WTC11 (cell line): ENCODE measurements around the gene PCGF5. TPM values are rescaled to one million over a fixed set of nuclear protein-coding genes. Genes with fewer than 3 reads are reported as not detected.

Experiments used
- ATAC-seq: fragments of 200-7000 bp; cut with Tn5 transposase; 2 replicates; pipeline ENCODE4 v1.10.0; 2021; ENCODE audit warnings: mild to moderate bottlenecking, moderate library complexity
- CTCF ChIA-PET: fragments of 300-600 bp; sonication (Branson Sonifier 250); formaldehyde crosslinking; loops from one replicate; lab custom pipeline; 2021; ENCODE audit warnings: antibody characterized with exemption; lab: Charles Lee
- POLR2A ChIA-PET: fragments of 350-600 bp; sonication (Branson Sonifier 250); formaldehyde crosslinking; loops from one replicate; lab custom pipeline; 2021; ENCODE audit warnings: antibody characterized with exemption; lab: Charles Lee
- DNase-seq: peaks from one replicate; pipeline ENCODE4 v3.0.0; 2021; ENCODE audit warnings: low spot score
- H3K27ac Mint-ChIP-seq: 2 replicates; pipeline ENCODE4 v1.8.0; 2021; ENCODE audit warnings: mixed read lengths
- H3K27me3 Mint-ChIP-seq: 2 replicates; pipeline ENCODE4 v1.8.0; 2021; ENCODE audit warnings: low read depth, mild to moderate bottlenecking, moderate library complexity, mixed read lengths
- H3K36me3 Mint-ChIP-seq: 2 replicates; pipeline ENCODE4 v1.8.0; 2021; ENCODE audit warnings: mixed read lengths
- H3K4me1 Mint-ChIP-seq: 2 replicates; pipeline ENCODE4 v1.8.0; 2022; ENCODE audit warnings: mixed read lengths
- H3K4me3 Mint-ChIP-seq: 2 replicates; pipeline ENCODE4 v1.8.0; 2021; ENCODE audit warnings: mild to moderate bottlenecking, moderate library complexity, mixed read lengths
- H3K9me3 Mint-ChIP-seq: 2 replicates; pipeline ENCODE4 v1.8.0; 2021; ENCODE audit warnings: mixed read lengths
- ARID4B ChIP-seq: sonication (generic); formaldehyde crosslinking; IDR thresholded peaks from 2 replicates; pipeline ENCODE4 v1.8.0; 2023; ENCODE audit warnings: missing genetic modification reagents, mild to moderate bottlenecking, borderline replicate concordance
- ATF1 ChIP-seq: sonication (generic); formaldehyde crosslinking; IDR thresholded peaks from 2 replicates; pipeline ENCODE4 v1.8.1; 2023; ENCODE audit warnings: mild to moderate bottlenecking, moderate library complexity, missing genetic modification reagents
- ATF3 ChIP-seq: sonication (generic); formaldehyde crosslinking; conservative IDR thresholded peaks from 2 replicates; pipeline ENCODE4 v1.8.1; 2022; ENCODE audit warnings: mild to moderate bottlenecking, missing genetic modification reagents
- CREB1 ChIP-seq: sonication (generic); formaldehyde crosslinking; IDR thresholded peaks from 2 replicates; pipeline ENCODE4 v1.8.0; 2023; ENCODE audit warnings: mild to moderate bottlenecking, missing genetic modification reagents
- EMX1 ChIP-seq: fragments of 250-450 bp; sonication (Bioruptor Pico); IDR thresholded peaks from 2 replicates; pipeline ENCODE4 v1.8.0; 2021; ENCODE audit warnings: mild to moderate bottlenecking
- ERG ChIP-seq: fragments of 250-450 bp; sonication (Bioruptor Pico); IDR thresholded peaks from 2 replicates; pipeline ENCODE4 v1.8.0; 2021; ENCODE audit warnings: mild to moderate bottlenecking
- FOXK1 ChIP-seq: sonication (generic); formaldehyde crosslinking; IDR thresholded peaks from 2 replicates; pipeline ENCODE4 v1.8.0; 2022; ENCODE audit warnings: mild to moderate bottlenecking, moderate library complexity, missing genetic modification reagents
- FOXP1 ChIP-seq: sonication (generic); formaldehyde crosslinking; IDR thresholded peaks from 2 replicates; pipeline ENCODE4 v1.8.0; 2022; ENCODE audit warnings: missing genetic modification reagents, mild to moderate bottlenecking, moderate library complexity, borderline replicate concordance
- GABPB1 ChIP-seq: sonication (generic); formaldehyde crosslinking; IDR thresholded peaks from 2 replicates; pipeline ENCODE4 v1.8.1; 2023; ENCODE audit warnings: mild to moderate bottlenecking, missing genetic modification reagents
- JAZF1 ChIP-seq: fragments of 250-450 bp; sonication (Bioruptor Pico); IDR thresholded peaks from 2 replicates; pipeline ENCODE4 v1.9.0; 2021; ENCODE audit warnings: moderate library complexity, mild to moderate bottlenecking, inconsistent platforms
- MXD4 ChIP-seq: fragments of 250-450 bp; sonication (Bioruptor Pico); IDR thresholded peaks from 2 replicates; pipeline ENCODE4 v1.8.0; 2021; ENCODE audit warnings: mild to moderate bottlenecking, moderate library complexity, borderline replicate concordance
- NFATC4 ChIP-seq: fragments of 250-450 bp; sonication (Bioruptor Pico); IDR thresholded peaks from 2 replicates; pipeline ENCODE4 v1.9.0; 2021; ENCODE audit warnings: mild to moderate bottlenecking
- NR2C2 ChIP-seq: sonication (generic); formaldehyde crosslinking; IDR thresholded peaks from 2 replicates; pipeline ENCODE4 v1.8.0; 2022; ENCODE audit warnings: mild to moderate bottlenecking, missing genetic modification reagents
- NR3C1 ChIP-seq: sonication (generic); formaldehyde crosslinking; conservative IDR thresholded peaks from 2 replicates; pipeline ENCODE4 v1.8.1; 2023; ENCODE audit warnings: low read depth, mild to moderate bottlenecking, missing genetic modification reagents
- OVOL2 ChIP-seq: fragments of 250-450 bp; sonication (Bioruptor Pico); IDR thresholded peaks from 2 replicates; pipeline ENCODE4 v1.9.0; 2021; ENCODE audit warnings: mild to moderate bottlenecking, borderline replicate concordance
- STAT6 ChIP-seq: sonication (generic); formaldehyde crosslinking; conservative IDR thresholded peaks from 2 replicates; pipeline ENCODE4 v1.8.1; 2023; ENCODE audit warnings: mild to moderate bottlenecking, low read depth, missing genetic modification reagents, moderate library complexity
- TEAD4 ChIP-seq: sonication (generic); formaldehyde crosslinking; IDR thresholded peaks from 2 replicates; pipeline ENCODE4 v1.8.0; 2022; ENCODE audit warnings: mild to moderate bottlenecking, missing genetic modification reagents
- ZBTB43 ChIP-seq: sonication (generic); formaldehyde crosslinking; IDR thresholded peaks from 2 replicates; pipeline ENCODE4 v1.8.1; 2023; ENCODE audit warnings: mild to moderate bottlenecking, missing genetic modification reagents
- ZNF138 ChIP-seq: sonication (generic); formaldehyde crosslinking; conservative IDR thresholded peaks from 2 replicates; pipeline ENCODE4 v1.8.1; 2022; ENCODE audit warnings: mild to moderate bottlenecking, moderate library complexity, missing genetic modification reagents
- ZNF317 ChIP-seq: sonication (generic); formaldehyde crosslinking; IDR thresholded peaks from 2 replicates; pipeline ENCODE4 v1.8.1; 2023; ENCODE audit warnings: low read depth, mild to moderate bottlenecking, moderate library complexity, missing genetic modification reagents, borderline replicate concordance
- ZNF396 ChIP-seq: fragments of 250-450 bp; sonication (Bioruptor Pico); IDR thresholded peaks from 2 replicates; pipeline ENCODE4 v1.8.0; 2021; ENCODE audit warnings: mild to moderate bottlenecking, moderate library complexity, borderline replicate concordance
- ZSCAN18 ChIP-seq: fragments of 250-450 bp; sonication (Bioruptor Pico); IDR thresholded peaks from 2 replicates; pipeline ENCODE4 v2.1.2; 2022; ENCODE audit warnings: mild to moderate bottlenecking, moderate library complexity
- total RNA-seq: library from RNA; stranded (reverse); gene quantifications from 3 replicates; pipeline ENCODE4 v1.2.3, GENCODE V29; 2021

Gene PCGF5
- total RNA-seq, 1 experiment from 2014 or later, result 5.2 TPM

DNA sequence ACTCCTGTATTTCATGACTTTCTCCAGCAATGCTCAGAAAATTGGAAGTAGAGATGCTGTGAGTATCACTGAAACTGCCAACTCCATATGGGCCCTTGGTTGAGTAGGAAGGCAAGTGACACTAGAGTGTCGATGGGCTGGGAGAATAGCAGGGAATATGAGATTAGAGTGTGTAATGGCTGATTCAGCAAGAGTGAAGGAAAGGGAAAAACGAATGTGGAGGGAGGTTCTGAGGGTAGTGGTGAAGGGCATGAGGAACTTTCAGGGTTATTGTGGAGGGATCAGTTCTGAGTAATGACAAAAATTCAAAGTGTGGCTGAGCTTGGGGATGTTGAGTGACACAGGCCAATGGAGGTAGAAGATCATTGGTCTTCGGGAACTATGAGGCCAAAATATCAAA lies 49.0 kb upstream of the PCGF5 start (continued):
- TF ChIP-seq ZNF138 (CRISPR knock-in tag) (no peak), NR2C2 (CRISPR knock-in tag) (no peak), FOXK1 (no peak), ZSCAN18 (CRISPR knock-in tag) (no peak), GABPB1 (CRISPR knock-in tag) (no peak), ATF1 (CRISPR knock-in tag) (no peak), OVOL2 (no peak), ZNF396 (CRISPR knock-in tag) (no peak), TEAD4 (no peak), NFATC4 (CRISPR knock-in tag) (no peak), MXD4 (no peak)

GRCh38 chr10:91172348-91172747 lies 48.1 kb upstream of the PCGF5 start:
- ChIA-PET POLR2A (no interaction called here), CTCF (no interaction called here)
- no peak for TF ChIP-seq ZBTB43 (CRISPR knock-in tag)
- no peak for TF ChIP-seq ATF3 (CRISPR knock-in tag)
- no peak for TF ChIP-seq ERG (CRISPR knock-in tag)
- TF ChIP-seq NR3C1 (CRISPR knock-in tag), result no peak
- no peak for TF ChIP-seq STAT6 (CRISPR knock-in tag)
- TF ChIP-seq FOXP1, result no peak
- H3K4me1 Mint-ChIP-seq, result no peaks in the 10 kb centered on the region
- no peak for ATAC-seq
- H3K27ac Mint-ChIP-seq, result no peak overlapping the region
- no peak for DNase-seq
- peaks cover 3% of the 10 kb centered on the region; the same call in 1 of the 2 replicates for H3K36me3 Mint-ChIP-seq
- H3K9me3 Mint-ChIP-seq, result peaks cover 9% of the 10 kb centered on the region
- peaks cover 53% of the 10 kb centered on the region for H3K27me3 Mint-ChIP-seq
- H3K4me3 Mint-ChIP-seq, result no peak overlapping the region

DNA sequence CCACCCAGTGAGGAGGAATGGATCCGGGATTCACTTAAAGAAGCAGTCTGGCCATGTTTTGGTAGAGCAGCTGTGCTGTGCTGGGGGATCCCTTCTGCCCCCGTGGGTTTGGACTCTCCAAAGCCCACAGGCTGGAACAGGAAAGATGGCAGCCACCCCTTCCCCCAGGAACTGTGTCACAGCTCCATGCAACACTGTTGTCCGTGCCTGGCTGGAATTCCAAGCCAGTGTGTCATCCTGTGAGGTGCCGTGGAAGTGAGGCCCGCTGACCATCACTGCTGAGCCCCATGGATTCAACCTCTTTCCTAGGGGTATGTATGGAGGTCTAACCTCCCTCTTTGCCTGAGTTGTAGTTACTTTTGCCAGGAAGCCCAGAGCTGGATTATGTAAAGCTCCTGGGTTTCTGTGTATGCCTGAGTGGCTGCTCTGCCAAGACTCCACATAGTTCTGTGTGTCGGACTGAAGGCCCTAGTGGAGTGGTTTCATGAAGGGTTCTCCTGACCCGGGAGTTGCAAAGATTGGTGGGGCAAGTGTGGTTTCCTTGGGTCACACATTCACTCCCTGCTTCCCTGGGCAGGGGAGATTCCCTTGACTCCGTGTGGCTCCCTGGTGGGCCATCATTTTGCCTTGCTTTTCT lies 35.1 kb upstream of the PCGF5 start:
- ChIA-PET CTCF (no interaction called here), POLR2A (no interaction called here)
- Mint-ChIP-seq H3K27ac (no peak overlapping the region), H3K4me3 (no peak overlapping the region), H3K4me1 (no peaks in the 10 kb centered on the region), H3K27me3 (peaks cover 30% of the 10 kb centered on the region), H3K36me3 (no peaks in the 10 kb centered on the region), H3K9me3 (peaks cover 6% of the 10 kb centered on the region; the same call in 1 of the 2 replicates)
- DNase-seq, result no peak
- no peak for ATAC-seq
- no peak for TF ChIP-seq ARID4B
- no peak for TF ChIP-seq ZNF317 (CRISPR knock-in tag)
- TF ChIP-seq JAZF1 (CRISPR knock-in tag), result no peak
- TF ChIP-seq NR2C2 (CRISPR knock-in tag), result no peak
- no peak for TF ChIP-seq EMX1
- TF ChIP-seq CREB1 (CRISPR knock-in tag), result no peak
